Upper lobe of left lung (tissue), 6 donors: Measurements from ENCODE around the gene TMEM178B. TPM values are rescaled to one million over a fixed set of nuclear protein-coding genes. Genes with fewer than 3 reads are reported as not detected.
A peak's percentile ranks its signal among the peaks of the same experiment; 100 is the strongest.
"Not testable (repeated sequence)": the region's sequence is repeated elsewhere in the genome, so short reads cannot be mapped to it uniquely, and the experiment has no call there.

ENCODE experiments used
- ATAC-seq, 2 donors: fragments of 200-7000 bp; cut with Tn5 transposase; one replicate each; pipeline ENCODE4 v1.9.1; 2022; ENCODE audit warnings: mild to moderate bottlenecking in 2 of 2, moderate library complexity in 2 of 2; ENCODE audit not compliant: low FRiP score in 2 of 2
- DNase-seq, 2 donors: peaks; one replicate each; pipeline ENCODE4 v3.0.0-alpha.2; 2019 to 2020
- H3K27ac ChIP-seq, 4 donors: fragments of 200-600 bp; sonication (generic); one replicate each; pipeline ENCODE4 v1.5.1; 2016 to 2019
- H3K27me3 ChIP-seq, 4 donors: fragments of 200-600 bp; sonication (generic); one replicate each; pipeline ENCODE4 v1.5.1; 2017 to 2019
- H3K36me3 ChIP-seq, 4 donors: fragments of 200-600 bp; sonication (generic); one replicate each; pipeline ENCODE4 v1.5.1; 2016 to 2019
- H3K4me1 ChIP-seq, 4 donors: fragments of 200-600 bp; sonication (generic); one replicate each; pipeline ENCODE4 v1.5.1; 2018 to 2019
- H3K4me3 ChIP-seq, 4 donors: fragments of 200-600 bp; sonication (generic); one replicate each; pipeline ENCODE4 v1.5.1; 2017 to 2019; ENCODE audit warnings: mild to moderate bottlenecking in 2 of 4, moderate library complexity in 1 of 4
- H3K9me3 ChIP-seq, 4 donors: fragments of 200-600 bp; sonication (generic); one replicate each; pipeline ENCODE4 v1.5.1; 2018 to 2019
- EP300 ChIP-seq, 4 donors: sonication (generic); formaldehyde crosslinking; IDR thresholded peaks; one replicate each; pipeline ENCODE4 v1.5.1; 2017; ENCODE audit warnings: antibody characterized with exemption in 4 of 4, control low read depth in 2 of 4
- POLR2A ChIP-seq, 4 donors: fragments of 450-650 bp; IDR thresholded peaks; one replicate each; pipeline ENCODE4 v1.5.1; 2016 to 2017; ENCODE audit warnings: antibody characterized with exemption in 4 of 4, mild to moderate bottlenecking in 2 of 4
- POLR2AphosphoS5 ChIP-seq, 2 donors: sonication (generic); formaldehyde crosslinking; IDR thresholded peaks; one replicate each; pipeline ENCODE4 v1.5.1; 2017; ENCODE audit warnings: antibody characterized with exemption in 2 of 2
- WGBS, 2 donors: methylation state at CpG; one replicate each; pipeline ENCODE4 v1.1.5; 2017 to 2018; 5-methylcytosine and 5-hydroxymethylcytosine counted together
- total RNA-seq, 6 donors: library from RNA; depleted of rRNA in 4 of 6; stranded (reverse); fragments of >200 nt in 4 of 6; gene quantifications; one replicate each; pipeline versions ENCODE4 v1.1.0 to v1.2.1, GENCODE V29; 2016 to 2021
- TF ChIP-seq, protein P1 (sequence below), 6 experiments: fragments of 450-650 bp in 4 of 6; fragments of 200-600 bp in 2 of 6; sonication (generic) in 2 of 6; IDR thresholded peaks; one replicate each; pipeline ENCODE4 v1.5.1; 2016 to 2019; ENCODE audit warnings: antibody characterized with exemption in 6 of 6
- donor health status: DM: no; HTN: no; CAD: no; lungs with moderate emphysema.
- donor health status: DM: no; HTN: yes; CAD: no; lungs with severe emphysema.

The TMEM178B gene
- total RNA-seq, 6 donors from 2014 or later: under 0.01 to 1.4 (median 0.32) TPM

- ATAC-seq (no peak), DNase-seq (no peak)
- TF ChIP-seq, protein P1, sequence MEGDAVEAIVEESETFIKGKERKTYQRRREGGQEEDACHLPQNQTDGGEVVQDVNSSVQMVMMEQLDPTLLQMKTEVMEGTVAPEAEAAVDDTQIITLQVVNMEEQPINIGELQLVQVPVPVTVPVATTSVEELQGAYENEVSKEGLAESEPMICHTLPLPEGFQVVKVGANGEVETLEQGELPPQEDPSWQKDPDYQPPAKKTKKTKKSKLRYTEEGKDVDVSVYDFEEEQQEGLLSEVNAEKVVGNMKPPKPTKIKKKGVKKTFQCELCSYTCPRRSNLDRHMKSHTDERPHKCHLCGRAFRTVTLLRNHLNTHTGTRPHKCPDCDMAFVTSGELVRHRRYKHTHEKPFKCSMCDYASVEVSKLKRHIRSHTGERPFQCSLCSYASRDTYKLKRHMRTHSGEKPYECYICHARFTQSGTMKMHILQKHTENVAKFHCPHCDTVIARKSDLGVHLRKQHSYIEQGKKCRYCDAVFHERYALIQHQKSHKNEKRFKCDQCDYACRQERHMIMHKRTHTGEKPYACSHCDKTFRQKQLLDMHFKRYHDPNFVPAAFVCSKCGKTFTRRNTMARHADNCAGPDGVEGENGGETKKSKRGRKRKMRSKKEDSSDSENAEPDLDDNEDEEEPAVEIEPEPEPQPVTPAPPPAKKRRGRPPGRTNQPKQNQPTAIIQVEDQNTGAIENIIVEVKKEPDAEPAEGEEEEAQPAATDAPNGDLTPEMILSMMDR (IDR thresholded peaks at IDR 0.05): no peak
- TF ChIP-seq EP300 (IDR thresholded peaks at IDR 0.05): no peak
- no peak for TF ChIP-seq POLR2AphosphoS5 (IDR thresholded peaks at IDR 0.05)
- no peak for TF ChIP-seq POLR2A (IDR thresholded peaks at IDR 0.05)
- Histone ChIP-seq H3K36me3 (no peaks in the 10 kb centered on the region), H3K27ac (no peak overlapping the region), H3K9me3 (no peaks in the 10 kb centered on the region), H3K4me3 (no peak overlapping the region), H3K4me1 (no peaks in the 10 kb centered on the region), H3K27me3 (no peaks in the 10 kb centered on the region)
- WGBS, 2 donors: 69 to 78% methylated on average over 4 of the region's 4 CpGs
Measured at GRCh38 chr7:141193066-141193465, 119.2 kb downstream of the TMEM178B start.

DNA sequence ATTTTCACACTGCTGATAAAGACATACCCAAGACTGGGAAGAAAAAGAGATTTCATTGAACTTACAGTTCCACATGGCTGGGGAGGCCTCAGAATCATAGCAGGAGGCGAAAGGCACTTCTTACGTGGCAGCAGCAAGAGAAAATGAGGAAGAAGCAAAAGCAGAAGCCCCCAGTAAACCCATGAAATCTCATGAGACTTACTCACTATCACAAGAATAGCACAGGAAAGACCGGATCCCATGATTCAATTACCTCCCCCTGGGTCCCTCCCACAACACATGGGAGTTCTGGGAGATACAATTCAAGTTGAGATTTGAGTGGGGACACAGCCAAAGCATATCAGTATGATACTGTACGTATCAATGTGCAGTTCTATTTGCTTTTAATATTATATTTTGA lies 121.9 kb downstream of the TMEM178B start:
- H3K4me3 ChIP-seq, H3K9me3 ChIP-seq, DNase-seq, H3K27ac ChIP-seq, H3K27me3 ChIP-seq, H3K4me1 ChIP-seq, ATAC-seq, H3K36me3 ChIP-seq: not testable (repeated sequence)
- WGBS, 2 donors: 76 to 78% methylated on average over 4 of the region's 4 CpGs

GRCh38 chr7:141198194-141198958 lies 124.5 kb downstream of the TMEM178B start:
- DNase-seq: no peak
- ATAC-seq: peak in 1 of 2 donors; percentile 28
- H3K27me3 ChIP-seq: no peaks in the 10 kb centered on the region
- WGBS, 2 donors: 57 to 74% methylated on average over 9 to 12 of the region's 12 CpGs
- no peak overlapping the region for H3K4me3 ChIP-seq
- no peak for TF ChIP-seq POLR2A (IDR thresholded peaks at IDR 0.05)
- no peak for TF ChIP-seq POLR2AphosphoS5 (IDR thresholded peaks at IDR 0.05)
- TF ChIP-seq EP300 (IDR thresholded peaks at IDR 0.05): no peak
- TF ChIP-seq, protein P1 (IDR thresholded peaks at IDR 0.05): no peak
- no peaks in the 10 kb centered on the region for H3K9me3 ChIP-seq
- no peak overlapping the region for H3K27ac ChIP-seq
- H3K36me3 ChIP-seq: no peaks in the 10 kb centered on the region
- no peaks in the 10 kb centered on the region for H3K4me1 ChIP-seq

DNA sequence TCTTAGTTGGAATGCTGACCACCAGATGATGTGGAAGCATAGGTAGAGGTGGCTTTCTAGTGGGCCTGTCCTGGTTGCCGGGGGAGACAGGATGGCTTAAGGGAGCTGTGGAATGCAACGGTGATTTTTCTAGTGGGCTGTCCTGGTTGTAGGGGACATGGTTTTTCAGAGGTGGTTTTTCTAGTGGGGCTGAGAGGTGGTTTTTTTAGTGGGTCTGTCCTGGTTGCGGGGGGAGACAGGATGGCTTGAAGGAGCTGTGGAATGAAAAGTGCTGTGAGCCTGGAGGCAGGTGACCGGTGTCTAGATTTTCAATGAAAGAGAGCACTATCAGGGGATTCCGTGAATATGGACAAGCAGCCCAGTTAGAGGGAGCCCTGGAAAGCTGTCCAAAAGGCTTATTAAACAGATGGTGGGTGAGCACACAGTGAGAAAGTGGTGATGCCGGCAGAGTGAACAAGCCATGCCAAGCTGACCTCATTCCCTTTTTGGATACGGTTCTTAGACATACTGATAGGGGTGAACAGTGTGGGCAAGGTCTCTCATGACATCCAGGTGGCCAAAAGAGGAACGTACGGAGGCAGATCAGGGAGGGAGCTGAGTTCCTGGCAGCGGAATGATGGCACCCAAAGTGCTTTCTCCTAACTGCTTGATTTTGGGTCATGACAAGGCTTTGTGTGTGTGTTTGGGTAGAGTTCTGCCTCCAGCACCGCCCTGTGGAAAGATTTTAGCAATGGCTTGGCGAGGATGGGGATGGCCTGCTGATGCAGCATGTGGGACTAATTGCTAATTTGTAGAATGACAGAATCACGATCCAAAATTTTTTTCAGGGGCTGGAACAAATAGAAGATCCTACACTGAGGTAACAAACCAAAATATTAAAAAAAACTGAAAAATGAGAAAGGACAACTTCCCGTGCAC lies 126.6 kb downstream of the TMEM178B start:
- Histone ChIP-seq H3K9me3 (no peaks in the 10 kb centered on the region), H3K27me3 (no peaks in the 10 kb centered on the region), H3K4me1 (no peaks in the 10 kb centered on the region), H3K36me3 (no peaks in the 10 kb centered on the region), H3K27ac (no peak overlapping the region), H3K4me3 (no peak overlapping the region)
- no peak for DNase-seq
- 71 to 78% methylated on average over 14 of the region's 14 CpGs for WGBS, 2 donors
- TF ChIP-seq, protein P1 (IDR thresholded peaks at IDR 0.05): no peak
- TF ChIP-seq POLR2AphosphoS5 (IDR thresholded peaks at IDR 0.05): no peak
- TF ChIP-seq POLR2A (IDR thresholded peaks at IDR 0.05): no peak
- no peak for TF ChIP-seq EP300 (IDR thresholded peaks at IDR 0.05)
- ATAC-seq: peak in 1 of 2 donors; percentile 31

GRCh38 chr7:141201145-141201885 lies 127.5 kb downstream of the TMEM178B start:
- 68 to 74% methylated on average over 11 of the region's 11 CpGs for WGBS, 2 donors
- Histone ChIP-seq H3K4me1 (no peaks in the 10 kb centered on the region), H3K4me3 (no peak overlapping the region), H3K27ac (no peak overlapping the region), H3K27me3 (no peaks in the 10 kb centered on the region), H3K9me3 (no peaks in the 10 kb centered on the region), H3K36me3 (no peaks in the 10 kb centered on the region)
- TF ChIP-seq, protein P1 (IDR thresholded peaks at IDR 0.05): no peak
- no peak for TF ChIP-seq POLR2AphosphoS5 (IDR thresholded peaks at IDR 0.05)
- no peak for TF ChIP-seq POLR2A (IDR thresholded peaks at IDR 0.05)
- TF ChIP-seq EP300 (IDR thresholded peaks at IDR 0.05): no peak
- DNase-seq (no peak), ATAC-seq (no peak)
